ENCODE data around the gene PBXIP1.

GRCh38 chr1:154983776-154984466, 28.0 kb upstream of the PBXIP1 start:
- TF ChIP-seq CTCF (IDR thresholded peaks at IDR 0.05) (no peak), POLR2A (IDR thresholded peaks at IDR 0.05) (no peak)

Measured in heart left ventricle (tissue), 13 donors.